ENCODE results near the gene CALR.

Gene CALR

GRCh38 chr19:12943437-12944044 is 5.1 kb downstream of the CALR start:
- H3K4me3 ChIP-seq (ENCODE audit: control insufficient read depth, low read depth, low read length) = no peak overlapping the region
- no peak for DNase-seq (ENCODE audit: low read depth)
- TF ChIP-seq CTCF (conservative IDR thresholded peaks at IDR 0.05; ENCODE audit: control insufficient read depth, insufficient read depth, low read depth, low read length) = no peak

- DNase-seq (ENCODE audit: low read depth) = no peak
- no peak overlapping the region for H3K4me3 ChIP-seq (ENCODE audit: control insufficient read depth, low read depth, low read length)
- TF ChIP-seq CTCF (conservative IDR thresholded peaks at IDR 0.05; ENCODE audit: control insufficient read depth, insufficient read depth, low read depth, low read length) = no peak
Measured at GRCh38 chr19:12944104-12944674, 5.8 kb downstream of the CALR start.

- no peak for TF ChIP-seq CTCF (conservative IDR thresholded peaks at IDR 0.05; ENCODE audit: control insufficient read depth, insufficient read depth, low read depth, low read length)
- peak within 1 kb of the TSS; percentile 89 for H3K4me3 ChIP-seq (ENCODE audit: control insufficient read depth, low read depth, low read length)
- DNase-seq (ENCODE audit: low read depth) = peak; percentile 98
Measured at GRCh38 chr19:12945479-12946091, 7.2 kb downstream of the CALR start, which contains the start of gene RAD23A. TSS of gene RAD23A (plus strand) at chr19:12945862. CDS start at chr19:12945949, 87 bp downstream.

- peak; percentile 80 for DNase-seq (ENCODE audit: low read depth)
- H3K4me3 ChIP-seq (ENCODE audit: control insufficient read depth, low read depth, low read length) = peak overlapping the region; percentile 89
- no peak for TF ChIP-seq CTCF (conservative IDR thresholded peaks at IDR 0.05; ENCODE audit: control insufficient read depth, insufficient read depth, low read depth, low read length)
Measured at GRCh38 chr19:12946092-12946721, 7.8 kb downstream of the CALR start.

- no peak for DNase-seq (ENCODE audit: low read depth)
- peak overlapping the region; percentile 89 for H3K4me3 ChIP-seq (ENCODE audit: control insufficient read depth, low read depth, low read length)
- TF ChIP-seq CTCF (conservative IDR thresholded peaks at IDR 0.05; ENCODE audit: control insufficient read depth, insufficient read depth, low read depth, low read length) = no peak
Measured at GRCh38 chr19:12946731-12947496, 8.5 kb downstream of the CALR start.

Data from fibroblast of mammary gland (primary cell).